Measurements from ENCODE around the gene DPYSL4.
A peak's percentile ranks its signal among the peaks of the same experiment; 100 is the strongest.

Gene DPYSL4

DNA sequence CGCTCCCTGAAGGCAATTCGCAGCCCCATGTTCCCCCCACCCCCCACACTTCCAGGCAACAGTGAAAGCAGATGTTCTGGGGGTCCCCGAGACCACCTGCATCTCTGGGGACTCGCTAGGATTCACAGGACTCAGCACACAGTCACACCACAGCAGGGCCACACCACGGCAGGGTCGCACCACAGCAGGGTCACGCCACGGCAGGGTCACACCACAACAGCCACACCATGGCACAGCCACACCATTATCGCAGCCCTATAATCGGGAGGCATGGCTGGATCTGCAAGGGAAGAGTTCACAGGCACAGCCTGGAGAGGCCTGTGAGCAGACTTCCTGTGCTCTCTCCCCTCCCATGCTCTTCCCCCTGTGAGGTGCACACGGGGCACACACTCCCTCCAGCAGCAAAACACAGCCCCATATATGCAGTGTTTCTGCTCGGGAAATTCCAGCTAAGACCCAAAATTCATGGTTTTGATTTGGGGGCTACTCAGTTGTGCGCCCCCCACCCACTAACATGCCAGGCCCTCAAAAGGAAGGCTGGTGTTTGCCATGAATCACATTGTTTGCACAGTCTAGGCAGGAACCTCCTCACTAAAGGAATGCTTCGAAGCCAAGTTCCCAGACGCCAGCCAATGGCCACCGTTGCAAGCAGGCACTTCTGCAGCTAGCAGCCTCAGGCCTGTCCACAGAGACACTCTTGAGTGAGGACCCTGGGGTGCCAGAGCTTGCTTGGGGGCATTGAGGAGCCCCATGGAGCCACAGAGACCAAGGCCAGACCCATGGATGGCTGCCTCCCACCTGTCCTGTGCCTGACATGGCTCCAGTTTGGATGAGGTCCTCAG lies 7.0 kb upstream of the DPYSL4 start:
- no peak for DNase-seq

DNA sequence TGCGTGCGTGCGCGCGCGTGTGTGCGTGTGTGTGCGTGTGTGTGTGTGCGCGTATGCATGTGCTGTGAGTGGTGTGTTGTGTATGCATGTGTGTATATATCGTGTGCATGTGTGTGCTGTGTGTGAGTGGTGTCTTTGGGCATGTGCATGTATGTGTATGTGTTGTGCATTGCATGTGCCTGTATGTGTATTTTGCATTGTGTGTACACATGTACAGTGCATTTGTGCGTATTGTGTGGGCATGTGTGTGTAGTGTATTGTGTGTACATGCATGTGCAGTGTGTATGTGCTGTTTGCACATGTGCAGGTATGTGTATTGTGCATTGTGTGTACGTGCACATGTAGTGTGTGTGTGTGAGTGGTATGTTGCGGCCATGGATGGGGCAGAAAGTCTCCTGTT lies 6.0 kb upstream of the DPYSL4 start:
- DNase-seq: no peak

DNA sequence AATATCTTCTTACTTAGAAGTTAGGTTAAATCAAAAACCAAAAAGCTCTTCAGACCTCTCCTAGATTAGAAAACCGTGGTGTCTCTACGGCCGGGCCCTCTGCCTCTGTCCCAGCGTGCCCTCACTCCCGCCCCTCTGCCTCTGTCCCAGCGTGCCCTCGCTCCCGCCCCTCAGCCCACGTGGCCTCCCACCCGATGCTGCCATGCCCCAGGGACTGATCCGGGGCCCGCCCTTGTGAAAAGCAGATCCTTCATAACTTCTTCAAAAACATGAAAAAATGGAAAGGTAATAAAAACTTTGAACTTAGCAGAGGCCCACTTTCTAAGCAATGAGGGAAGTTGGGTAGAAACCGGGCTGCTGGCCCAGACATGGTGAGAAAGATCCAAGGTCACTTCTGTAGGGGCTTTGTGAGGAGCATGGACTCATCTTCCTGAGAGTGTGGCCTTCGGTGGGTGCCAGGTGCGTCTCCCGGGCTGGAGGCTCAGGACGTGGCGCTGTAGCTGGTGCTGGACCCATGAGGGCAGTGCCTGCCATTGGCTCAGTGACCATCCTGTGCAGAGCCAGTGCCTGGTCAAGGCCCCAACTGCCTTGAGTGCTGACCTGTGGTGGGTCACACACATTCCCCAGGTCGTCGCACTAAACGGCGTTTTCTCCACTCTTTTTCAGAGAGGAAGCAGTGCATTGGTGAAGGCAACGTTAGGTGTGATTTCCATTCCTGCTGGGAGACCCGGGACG lies 4.9 kb upstream of the DPYSL4 start:
- no peak for DNase-seq

- DNase-seq: no peak
These were observed 4.2 kb upstream of the DPYSL4 start for GRCh38 chr10:132182591-132182990.

DNA sequence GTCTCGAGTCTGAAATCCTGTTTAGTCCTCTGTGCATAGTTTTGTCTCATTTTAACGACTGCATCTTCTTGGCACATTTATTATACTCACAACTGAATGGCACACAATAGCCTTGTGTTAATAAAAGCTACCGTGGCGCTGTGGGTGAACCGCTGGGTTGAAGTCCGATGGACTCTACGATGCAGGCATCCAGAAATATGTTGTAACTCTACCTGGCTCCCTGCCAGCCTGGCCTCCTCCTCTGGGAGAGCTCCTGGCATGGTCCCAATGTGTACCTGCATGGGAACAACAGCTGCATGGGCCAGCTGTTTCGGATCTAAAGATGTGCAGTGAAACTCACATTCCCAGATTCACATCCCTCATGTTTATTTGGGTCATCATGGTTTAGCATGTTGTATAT lies 3.7 kb upstream of the DPYSL4 start:
- no peak for DNase-seq

DNA sequence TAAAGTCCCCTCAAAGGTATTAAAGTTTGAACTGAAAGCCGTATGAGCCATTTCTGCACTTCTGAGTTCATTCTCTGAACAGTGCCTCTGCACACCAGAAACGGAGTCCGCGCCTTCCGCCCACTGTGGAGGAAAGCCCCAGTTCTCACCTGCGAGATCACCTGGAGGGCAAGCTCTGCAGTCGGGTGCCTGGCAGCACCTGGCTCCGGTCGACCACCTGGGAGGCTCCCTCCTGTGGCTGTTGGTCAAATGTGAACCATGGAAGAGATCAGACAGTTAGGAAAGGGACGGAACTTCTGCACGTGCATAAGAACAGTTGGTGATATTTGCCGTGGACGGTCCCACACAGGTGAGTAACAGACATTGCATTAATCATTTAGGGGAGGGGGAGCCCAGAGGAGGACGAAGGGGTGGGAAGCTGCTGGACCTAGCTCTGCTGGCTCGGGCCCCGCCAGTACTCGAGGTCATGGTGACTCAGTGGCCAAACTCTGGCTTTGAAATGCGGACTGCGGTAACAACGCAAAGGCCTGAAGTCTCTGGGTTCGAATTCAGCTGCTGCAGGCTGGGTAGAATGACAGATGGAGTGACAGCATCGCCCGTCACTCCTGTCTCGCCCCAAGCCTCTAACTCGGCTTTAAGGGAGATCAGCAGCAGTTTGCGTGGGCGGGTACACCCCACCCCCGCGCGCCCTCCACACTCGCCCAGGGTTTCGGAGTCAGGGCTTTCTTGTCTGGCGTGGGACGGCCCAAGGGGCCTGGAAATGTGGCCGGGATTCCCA lies 1.7 kb upstream of the DPYSL4 start:
- DNase-seq: no peak

DNA sequence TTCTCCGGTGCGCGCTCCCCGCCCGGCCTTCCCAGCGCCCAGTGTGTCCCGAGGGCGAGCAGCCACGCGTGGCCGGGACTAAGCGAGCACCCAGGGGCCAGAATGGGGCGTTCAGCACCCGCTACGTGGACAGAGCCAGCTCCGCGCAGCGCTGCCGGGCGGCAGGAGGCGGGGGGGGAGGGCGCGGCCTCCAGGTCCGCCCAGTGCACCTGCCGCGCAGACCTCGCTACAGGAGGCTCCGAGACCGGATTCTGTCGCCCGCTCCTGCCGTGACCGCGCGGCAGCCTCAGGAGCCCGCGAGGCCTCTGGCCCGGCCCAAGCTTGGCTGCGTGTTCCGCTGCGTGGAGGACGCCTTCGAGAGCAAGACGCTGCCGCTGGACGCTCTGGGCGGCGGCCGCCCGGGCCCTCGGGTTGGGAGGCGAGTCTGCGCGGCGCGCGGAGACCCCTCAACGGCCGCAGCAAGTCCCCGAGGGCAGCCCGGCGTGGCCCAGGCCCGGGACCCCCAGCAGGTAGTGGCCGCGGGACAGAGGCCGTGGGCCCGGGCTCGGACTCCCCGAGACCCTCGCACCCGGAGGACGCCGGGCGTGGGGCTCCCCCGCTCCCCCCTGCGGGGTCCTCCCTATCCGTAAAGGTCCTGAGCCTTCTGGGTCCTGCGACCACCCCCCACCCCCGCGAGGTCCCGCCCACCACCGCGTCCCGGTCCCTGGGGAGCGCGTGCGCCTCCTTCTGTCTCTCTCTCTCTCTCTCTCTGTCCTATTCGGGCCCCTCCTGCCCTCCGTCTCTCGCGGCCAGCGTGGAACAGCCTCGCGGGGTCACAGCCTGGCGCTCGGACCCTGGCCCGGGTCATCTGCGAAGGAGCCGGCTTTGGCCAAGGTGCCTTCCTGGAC lies 904 bp upstream of the DPYSL4 start:
- peak in 1 of 2 experiments; percentile 38 for DNase-seq

DNA sequence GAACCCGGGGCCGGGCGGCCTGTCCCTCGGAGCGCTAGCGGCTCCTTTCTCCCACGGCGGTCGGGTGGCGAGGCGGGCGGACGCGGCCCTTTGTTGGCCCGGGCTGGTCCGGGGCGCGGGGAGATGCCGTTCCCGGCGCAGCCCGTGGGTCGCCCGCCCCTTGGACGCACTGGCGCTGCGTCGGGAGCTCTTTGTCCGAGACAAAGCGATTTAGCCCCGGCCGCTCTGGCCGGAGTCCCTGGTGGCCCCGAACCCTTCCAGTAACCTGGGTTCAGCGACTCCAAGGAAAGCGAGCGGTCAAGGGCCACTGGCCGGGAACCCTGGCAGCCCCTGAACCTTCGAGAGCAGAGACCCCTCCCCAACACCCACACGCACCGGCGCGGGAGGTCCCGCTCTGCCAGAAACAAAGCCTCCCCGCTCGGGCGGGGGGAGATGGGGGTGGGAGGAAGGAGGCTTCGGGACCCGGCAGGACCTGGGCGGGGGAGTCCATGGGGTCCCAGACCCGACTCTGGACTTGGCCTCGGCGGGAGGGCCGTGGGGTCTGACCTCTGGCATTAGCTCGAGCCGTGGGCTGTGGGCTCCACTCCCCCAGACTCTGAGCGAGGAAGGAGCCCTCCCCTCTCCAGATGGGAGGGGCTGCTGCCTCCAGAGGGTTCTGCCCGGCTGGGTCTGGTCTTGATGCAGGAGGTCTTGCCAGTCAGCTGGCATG lies 836 bp downstream of the DPYSL4 start:
- DNase-seq: no peak

- no peak for DNase-seq
These were observed 1.6 kb downstream of the DPYSL4 start for GRCh38 chr10:132188331-132188730.

DNA sequence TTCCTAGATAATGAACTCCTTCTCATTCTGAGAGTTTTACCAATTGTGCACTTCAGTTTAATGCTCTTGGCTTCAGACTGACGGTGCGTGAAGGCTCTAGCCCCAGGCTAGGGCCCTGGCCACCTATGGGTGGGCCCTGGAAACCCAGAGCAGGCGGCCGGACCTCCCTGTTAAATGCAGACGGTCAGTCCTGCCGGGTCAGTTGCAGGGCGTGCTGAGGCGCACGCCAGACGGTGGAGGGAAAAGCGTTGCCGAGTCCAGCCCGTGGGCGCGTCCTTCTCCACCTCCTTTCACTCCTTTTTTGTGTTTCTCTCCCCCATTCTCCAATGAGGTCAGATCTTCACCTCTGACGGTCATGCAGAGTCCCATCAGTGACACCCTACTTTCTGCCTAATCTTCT lies 2.3 kb downstream of the DPYSL4 start:
- no peak for DNase-seq

DNA sequence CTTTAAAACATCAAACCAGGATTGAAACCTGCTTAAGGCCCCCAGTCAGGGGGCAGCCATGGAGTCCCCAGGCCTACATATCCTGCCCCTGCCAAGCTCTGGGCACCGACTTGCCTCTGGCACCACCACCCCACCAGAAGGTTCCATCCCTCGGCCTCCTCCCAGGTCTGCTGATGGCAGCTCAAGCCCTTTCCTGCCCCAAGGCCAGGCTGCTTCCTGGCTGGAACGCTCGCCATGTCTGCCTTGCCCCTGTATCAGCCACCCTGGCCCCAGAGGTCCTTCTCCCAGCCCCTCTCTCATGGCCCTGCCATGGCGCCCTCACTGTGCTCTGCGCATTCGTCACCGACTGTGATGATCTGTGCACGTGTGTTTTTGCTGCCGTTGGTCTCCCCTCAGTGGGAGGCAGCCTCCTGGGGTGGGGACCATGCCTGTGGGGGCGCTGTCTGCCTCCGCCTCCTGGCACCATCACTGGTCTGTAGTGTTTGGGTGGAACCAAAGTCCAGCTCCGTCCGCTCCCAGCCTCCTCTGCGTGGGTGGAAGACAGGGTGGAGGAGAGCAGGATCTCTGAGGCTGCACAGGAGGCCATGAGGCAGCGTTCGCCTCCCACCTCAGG lies 3.2 kb downstream of the DPYSL4 start:
- DNase-seq: no peak

DNA sequence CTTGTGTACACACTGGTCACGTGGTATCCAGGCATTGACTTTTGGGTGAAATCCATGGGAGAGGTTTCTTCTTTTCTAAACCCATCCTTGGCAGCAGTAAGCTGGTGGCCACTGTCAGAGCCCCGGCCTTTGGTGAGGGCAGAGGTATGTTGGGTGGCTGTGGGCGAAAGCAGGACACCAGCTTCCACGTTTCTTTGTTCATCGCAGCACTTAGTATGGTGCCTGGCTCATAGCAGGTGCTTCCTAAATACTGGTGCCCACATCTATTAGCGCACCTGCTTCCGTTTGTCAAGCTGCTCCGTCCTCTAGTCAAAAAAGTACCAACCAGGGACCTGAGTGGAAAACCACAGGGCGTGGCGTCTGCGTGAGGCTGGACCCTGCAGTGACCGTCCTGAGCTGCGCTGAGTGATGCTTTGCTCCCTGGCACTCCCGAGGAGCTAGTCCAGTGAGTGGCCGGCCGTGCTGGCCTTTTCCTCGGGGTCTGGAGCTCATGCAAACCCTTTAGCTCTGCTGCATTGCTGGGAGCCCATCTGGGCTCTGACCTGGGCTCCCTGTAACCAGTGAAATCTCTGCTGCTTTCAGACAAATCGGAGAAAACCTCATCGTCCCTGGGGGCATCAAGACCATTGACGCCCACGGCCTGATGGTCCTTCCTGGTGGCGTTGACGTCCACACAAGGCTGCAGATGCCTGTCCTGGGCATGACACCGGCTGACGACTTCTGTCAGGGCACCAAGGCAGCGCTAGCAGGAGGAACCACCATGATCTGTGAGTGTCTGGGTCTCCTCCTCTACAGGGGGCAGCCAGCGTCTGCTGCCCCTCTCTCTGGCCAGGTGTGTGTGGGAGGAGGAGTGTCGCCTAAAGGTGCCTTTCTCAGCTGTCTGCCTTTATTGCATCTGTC lies 5.6 kb downstream of the DPYSL4 start:
- DNase-seq: no peak

DNA sequence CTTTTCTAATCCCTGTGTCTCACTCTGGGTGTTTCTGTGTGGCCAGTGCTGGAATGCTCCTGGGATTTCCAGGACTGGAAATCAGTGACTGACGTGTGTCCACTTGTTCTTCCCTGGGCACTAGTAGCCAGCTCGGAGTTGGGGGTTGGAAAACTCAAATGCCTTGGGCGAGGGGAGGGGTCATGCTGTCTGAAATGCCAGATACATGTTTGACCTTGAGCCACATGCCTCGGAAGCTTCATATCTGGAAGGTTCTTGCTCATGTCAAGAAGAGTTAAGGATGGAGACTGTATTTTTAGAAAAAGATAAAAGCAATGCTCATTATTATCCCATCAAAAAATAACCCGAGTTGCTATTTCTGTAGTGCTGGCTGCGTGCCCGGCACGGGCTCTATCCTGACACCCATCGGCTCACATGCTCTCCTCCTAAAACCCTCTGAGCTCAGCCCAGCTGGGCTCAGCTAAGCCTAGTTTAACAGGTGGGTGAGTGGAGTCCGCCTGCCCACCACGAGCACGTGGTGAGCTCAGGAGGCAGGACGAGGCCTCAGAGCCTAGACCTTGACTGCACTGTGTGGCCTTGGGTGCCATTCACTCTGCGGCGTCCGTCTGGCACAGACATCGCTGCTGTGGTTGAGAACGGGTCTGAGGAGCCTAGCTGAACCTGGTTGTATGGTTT lies 6.4 kb downstream of the DPYSL4 start:
- DNase-seq: no peak

GRCh38 chr10:132193907-132194552 lies 7.3 kb downstream of the DPYSL4 start:
- DNase-seq: no peak

DNA sequence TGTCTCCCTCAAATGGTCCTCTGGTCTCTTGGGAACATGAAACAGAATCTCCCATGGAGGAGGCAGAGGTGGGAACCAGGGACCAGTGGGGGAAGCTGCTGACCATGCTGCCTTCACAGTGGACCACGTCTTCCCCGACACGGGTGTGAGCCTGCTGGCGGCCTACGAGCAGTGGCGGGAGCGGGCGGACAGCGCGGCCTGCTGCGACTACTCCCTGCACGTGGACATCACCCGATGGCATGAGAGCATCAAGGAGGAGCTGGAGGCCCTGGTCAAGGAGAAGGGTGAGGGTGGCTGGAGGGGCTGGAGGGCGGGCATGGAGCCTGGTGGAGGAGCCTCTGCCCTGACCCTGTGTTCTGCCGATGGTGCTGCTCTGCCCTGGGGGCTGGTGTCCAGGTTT lies 8.0 kb downstream of the DPYSL4 start:
- DNase-seq: no peak

DNA sequence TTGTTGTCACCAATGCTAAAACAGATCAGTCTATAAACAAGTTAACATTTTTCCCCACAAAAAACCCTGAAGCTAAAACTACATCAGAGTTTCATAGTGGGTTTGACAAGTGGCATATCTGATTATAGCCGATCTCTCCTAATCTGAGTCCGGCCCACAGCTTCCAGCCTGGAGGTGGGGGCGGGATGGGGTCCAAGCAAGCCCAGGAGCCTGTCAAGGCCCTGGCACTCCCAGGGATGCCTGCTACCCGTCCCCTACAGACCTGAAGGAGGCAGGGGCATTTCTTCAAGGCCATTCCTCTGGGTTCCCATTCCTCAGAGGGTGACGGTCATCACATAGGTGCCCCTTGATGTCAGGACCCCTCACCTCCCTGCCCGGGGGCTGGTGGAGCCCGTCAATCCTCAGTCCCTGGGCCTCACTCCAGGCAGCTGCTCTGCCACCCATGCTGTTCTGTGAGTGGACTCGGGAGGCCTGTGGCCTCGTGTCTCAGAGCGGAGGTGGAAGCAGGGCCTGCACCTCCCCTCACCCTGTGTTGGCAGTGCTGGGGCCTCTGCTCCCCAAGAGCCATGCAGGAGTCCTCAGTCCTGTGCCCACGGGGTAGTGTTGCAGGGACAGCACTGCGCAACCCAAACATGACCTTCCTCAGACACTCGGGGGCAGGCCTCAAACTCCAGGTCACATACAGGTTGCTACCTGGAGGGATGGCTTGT lies 8.8 kb downstream of the DPYSL4 start:
- no peak for DNase-seq

- no peak for DNase-seq
These were observed 9.7 kb downstream of the DPYSL4 start for GRCh38 chr10:132196178-132197113.
